ENCODE measurements around the gene ABAT. TPM values are rescaled to one million over a fixed set of nuclear protein-coding genes. Genes with fewer than 3 reads are reported as not detected.

Gene ABAT
- total RNA-seq, 1 donor from 2014 or later, result 70.9 TPM

DNA sequence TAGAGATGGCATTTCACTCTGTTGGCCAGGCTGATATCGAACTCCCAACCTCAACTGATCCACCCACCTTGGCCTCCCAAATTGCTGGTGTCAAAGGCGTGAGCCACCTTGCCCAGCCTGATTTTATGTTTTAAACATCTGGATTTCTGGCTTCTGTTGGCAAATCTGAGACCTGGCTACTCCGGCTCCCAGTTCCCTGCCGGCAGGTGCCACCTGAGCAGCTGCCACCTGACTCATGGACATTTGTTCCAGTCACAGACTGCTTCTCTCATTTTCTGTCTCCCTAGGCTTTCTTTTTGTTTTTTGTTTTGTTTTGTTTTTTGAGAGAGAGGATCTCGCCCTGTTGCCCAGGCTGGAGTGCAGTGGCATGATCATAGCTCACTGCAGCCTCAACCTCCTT lies 132.8 kb downstream of the ABAT start:
- DNase-seq, result no peak

DNA sequence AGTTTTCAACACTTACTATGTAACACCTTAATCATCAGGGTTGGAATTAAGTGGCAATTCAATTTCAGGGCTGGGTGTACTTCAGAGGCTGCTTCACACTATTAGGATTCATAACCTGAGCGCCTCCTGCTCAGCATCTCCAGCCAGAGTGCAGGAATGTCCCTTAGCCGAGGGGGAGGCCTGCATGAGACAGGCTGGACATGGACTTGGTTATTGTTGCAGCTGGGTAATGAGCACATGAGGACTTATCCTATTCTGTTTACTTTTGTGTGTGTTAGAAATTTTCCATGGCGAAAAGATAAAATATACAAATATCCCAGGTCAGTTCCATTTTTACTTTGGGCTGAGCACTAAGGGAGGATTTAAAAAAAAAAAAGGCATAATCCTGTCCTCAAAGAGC lies 133.6 kb downstream of the ABAT start:
- H3K36me3 Mint-ChIP-seq (ENCODE audit: unreplicated experiment), result no peaks in the 10 kb centered on the region
- H3K4me3 Mint-ChIP-seq (ENCODE audit: unreplicated experiment), result no peak overlapping the region
- H3K4me1 Mint-ChIP-seq (ENCODE audit: low read depth, unreplicated experiment), result no peaks in the 10 kb centered on the region
- no peak overlapping the region for H3K27ac Mint-ChIP-seq (ENCODE audit: unreplicated experiment)
- TF ChIP-seq, protein P1, sequence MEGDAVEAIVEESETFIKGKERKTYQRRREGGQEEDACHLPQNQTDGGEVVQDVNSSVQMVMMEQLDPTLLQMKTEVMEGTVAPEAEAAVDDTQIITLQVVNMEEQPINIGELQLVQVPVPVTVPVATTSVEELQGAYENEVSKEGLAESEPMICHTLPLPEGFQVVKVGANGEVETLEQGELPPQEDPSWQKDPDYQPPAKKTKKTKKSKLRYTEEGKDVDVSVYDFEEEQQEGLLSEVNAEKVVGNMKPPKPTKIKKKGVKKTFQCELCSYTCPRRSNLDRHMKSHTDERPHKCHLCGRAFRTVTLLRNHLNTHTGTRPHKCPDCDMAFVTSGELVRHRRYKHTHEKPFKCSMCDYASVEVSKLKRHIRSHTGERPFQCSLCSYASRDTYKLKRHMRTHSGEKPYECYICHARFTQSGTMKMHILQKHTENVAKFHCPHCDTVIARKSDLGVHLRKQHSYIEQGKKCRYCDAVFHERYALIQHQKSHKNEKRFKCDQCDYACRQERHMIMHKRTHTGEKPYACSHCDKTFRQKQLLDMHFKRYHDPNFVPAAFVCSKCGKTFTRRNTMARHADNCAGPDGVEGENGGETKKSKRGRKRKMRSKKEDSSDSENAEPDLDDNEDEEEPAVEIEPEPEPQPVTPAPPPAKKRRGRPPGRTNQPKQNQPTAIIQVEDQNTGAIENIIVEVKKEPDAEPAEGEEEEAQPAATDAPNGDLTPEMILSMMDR (IDR thresholded peaks at IDR 0.05; ENCODE audit: partially characterized antibody, unreplicated experiment), result no peak
- H3K9me3 Mint-ChIP-seq (ENCODE audit: unreplicated experiment), result no peaks in the 10 kb centered on the region
- no peaks in the 10 kb centered on the region for H3K27me3 Mint-ChIP-seq (ENCODE audit: unreplicated experiment)
- no peak for DNase-seq

More for the DNA sequence above, 132.8 kb downstream of the ABAT start:
- Mint-ChIP-seq H3K4me1 (ENCODE audit: low read depth, unreplicated experiment) (no peaks in the 10 kb centered on the region), H3K27ac (ENCODE audit: unreplicated experiment) (no peak overlapping the region), H3K9me3 (ENCODE audit: unreplicated experiment) (no peaks in the 10 kb centered on the region), H3K27me3 (ENCODE audit: unreplicated experiment) (no peaks in the 10 kb centered on the region), H3K36me3 (ENCODE audit: unreplicated experiment) (no peaks in the 10 kb centered on the region), H3K4me3 (ENCODE audit: unreplicated experiment) (no peak overlapping the region)
- TF ChIP-seq, protein P1 (IDR thresholded peaks at IDR 0.05; ENCODE audit: partially characterized antibody, unreplicated experiment), result no peak

DNA sequence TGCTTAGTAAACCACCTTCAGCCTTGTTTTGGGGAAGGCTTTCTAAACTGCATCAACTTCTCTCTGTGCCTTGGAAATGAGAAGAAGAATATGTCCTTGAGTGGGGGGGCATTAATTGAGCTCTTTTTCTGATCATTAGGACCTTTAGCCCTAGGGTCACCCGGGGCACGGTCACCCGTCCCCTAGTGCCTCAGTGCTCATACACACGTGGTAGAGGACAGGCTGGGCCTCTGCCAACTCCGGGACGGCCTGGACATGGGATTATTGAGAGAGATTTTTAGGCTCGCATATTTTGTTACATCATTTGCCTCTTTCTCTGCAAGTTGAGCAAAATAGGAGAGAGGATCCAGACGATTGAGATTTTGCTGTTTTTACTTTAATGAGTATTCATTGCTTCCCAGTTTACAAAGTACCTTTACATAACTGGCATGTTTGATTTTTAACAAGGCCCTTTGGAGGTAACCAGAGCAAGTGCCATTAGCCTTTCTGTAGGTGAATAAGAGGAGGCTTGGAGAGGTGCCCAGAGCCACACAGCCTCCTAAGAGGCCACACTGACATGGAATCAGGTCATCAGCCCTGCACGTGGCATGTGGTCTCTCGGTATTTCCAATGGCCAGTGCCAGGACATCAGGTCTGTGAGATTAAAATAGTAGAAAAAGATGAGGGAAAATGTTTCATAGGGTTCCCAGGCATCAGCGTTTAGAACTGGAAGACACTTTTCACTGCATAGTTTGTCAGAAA lies 134.4 kb downstream of the ABAT start:
- no peak for DNase-seq
- Mint-ChIP-seq H3K9me3 (ENCODE audit: unreplicated experiment) (no peaks in the 10 kb centered on the region), H3K4me1 (ENCODE audit: low read depth, unreplicated experiment) (no peaks in the 10 kb centered on the region), H3K27ac (ENCODE audit: unreplicated experiment) (no peak overlapping the region), H3K27me3 (ENCODE audit: unreplicated experiment) (peaks cover 3% of the 10 kb centered on the region), H3K4me3 (ENCODE audit: unreplicated experiment) (no peak overlapping the region), H3K36me3 (ENCODE audit: unreplicated experiment) (no peaks in the 10 kb centered on the region)
- TF ChIP-seq, protein P1 (IDR thresholded peaks at IDR 0.05; ENCODE audit: partially characterized antibody, unreplicated experiment), result no peak

DNA sequence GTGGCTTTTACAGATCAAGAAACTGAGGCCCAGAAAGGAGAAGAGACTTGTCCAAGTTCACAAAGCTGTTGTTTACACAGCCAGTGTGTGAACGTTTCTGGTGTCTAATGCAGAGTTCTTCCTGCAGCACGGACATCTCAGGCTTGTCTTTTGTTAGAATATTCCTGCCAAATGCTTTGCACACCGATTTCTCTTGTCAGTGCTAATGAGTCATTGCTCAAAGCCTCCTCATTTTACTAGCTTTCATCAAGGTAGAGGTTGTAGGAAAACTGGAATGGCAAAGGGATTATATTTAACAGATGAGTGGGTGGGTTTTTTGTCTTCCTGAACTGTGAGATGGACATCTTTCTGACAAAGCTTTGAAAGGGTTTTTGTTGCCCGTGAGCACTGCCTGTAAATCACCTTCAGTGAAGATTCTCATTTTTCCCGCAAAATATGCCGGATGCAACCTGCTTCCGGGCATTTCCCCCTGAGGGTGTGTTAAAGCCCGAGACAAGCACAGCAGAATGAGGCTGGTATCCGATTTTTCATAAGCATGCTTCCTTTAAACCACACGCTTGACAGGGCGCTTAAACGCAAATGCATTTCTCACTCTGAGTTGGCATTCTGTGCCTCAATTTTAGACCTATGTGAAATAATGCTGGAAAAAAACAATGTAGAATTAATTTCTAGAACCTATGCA lies 137.9 kb downstream of the ABAT start:
- Mint-ChIP-seq H3K4me1 (ENCODE audit: low read depth, unreplicated experiment) (no peaks in the 10 kb centered on the region), H3K27me3 (ENCODE audit: unreplicated experiment) (peaks cover 3% of the 10 kb centered on the region), H3K36me3 (ENCODE audit: unreplicated experiment) (no peaks in the 10 kb centered on the region), H3K9me3 (ENCODE audit: unreplicated experiment) (no peaks in the 10 kb centered on the region), H3K4me3 (ENCODE audit: unreplicated experiment) (no peak overlapping the region), H3K27ac (ENCODE audit: unreplicated experiment) (no peak overlapping the region)
- DNase-seq, result no peak
- TF ChIP-seq, protein P1 (IDR thresholded peaks at IDR 0.05; ENCODE audit: partially characterized antibody, unreplicated experiment), result no peak

Measured in glutamatergic neuron (in vitro differentiated cells).